ENCODE measurements around the gene PRR14L. TPM values are rescaled to one million over a fixed set of nuclear protein-coding genes. Genes with fewer than 3 reads are reported as not detected.
A peak's percentile ranks its signal among the peaks of the same experiment; 100 is the strongest.
"Not testable (repeated sequence)": the region's sequence is repeated elsewhere in the genome, so short reads cannot be mapped to it uniquely, and the experiment has no call there.

Gene PRR14L
- 32.2 TPM for polyA plus RNA-seq (ENCODE audit: insufficient read length)
- long read RNA-seq, donor 1, partial matches to known transcripts, result 5 of 5 reads
- long read RNA-seq, donor 1, other reads (novel, unspliced or antisense), result 0 of 5 reads
- long read RNA-seq, donor 2, partial matches to known transcripts, result 0 of 1 reads
- long read RNA-seq, donor 2, other reads (novel, unspliced or antisense), result 0 of 1 reads
- long read RNA-seq, donor 3, partial matches to known transcripts, result 0 of 1 reads
- long read RNA-seq, donor 3, other reads (novel, unspliced or antisense), result 0 of 1 reads
- long read RNA-seq, donor 4, result 0 reads
- long read RNA-seq, donor 5, result 0 reads
- long read RNA-seq, donor 6, result 0 reads
- long read RNA-seq, donor 7, result 0 reads
- long read RNA-seq, donor 8, result 0 reads

GRCh38 chr22:31749636-31750364 is at the start of gene PRR14L:
Gene PRR14L, minus strand, starts transcription at chr22:31750132. Its CDS starts 11,272 bp downstream, at chr22:31738860.
- peak; percentile 98 for DNase-seq

- not testable (repeated sequence) for DNase-seq
Measured at GRCh38 chr22:31799358-31799757, 49.4 kb upstream of the PRR14L start.

GRCh38 chr22:31790240-31790639 is 40.3 kb upstream of the PRR14L start:
- no peak for DNase-seq

GRCh38 chr22:31789803-31790202 is 39.9 kb upstream of the PRR14L start:
- no peak for DNase-seq

GRCh38 chr22:31776231-31776630 is 26.3 kb upstream of the PRR14L start:
- DNase-seq, result no peak

- DNase-seq, result no peak
Measured at GRCh38 chr22:31773416-31773815, 23.5 kb upstream of the PRR14L start.

GRCh38 chr22:31768422-31769059 is 18.6 kb upstream of the PRR14L start:
- DNase-seq, result no peak

- no peak for DNase-seq
Measured at GRCh38 chr22:31764785-31765184, 14.9 kb upstream of the PRR14L start.

GRCh38 chr22:31758860-31759259 is 8.9 kb upstream of the PRR14L start:
- DNase-seq, result not testable (repeated sequence)

- no peak for DNase-seq
Measured at GRCh38 chr22:31757265-31757664, 7.3 kb upstream of the PRR14L start.

- no peak for DNase-seq
Measured at GRCh38 chr22:31754813-31755212, 4.9 kb upstream of the PRR14L start.

- peak; percentile 97 for DNase-seq
Measured at GRCh38 chr22:31753634-31754501, 3.9 kb upstream of the PRR14L start, which contains the start of gene DEPDC5. Gene DEPDC5, plus strand, starts transcription at chr22:31754019. Its CDS starts 903 bp downstream, at chr22:31754922.

GRCh38 chr22:31753005-31753633 is 3.2 kb upstream of the PRR14L start:
- peak; percentile 56 for DNase-seq

GRCh38 chr22:31752096-31752847 is 2.3 kb upstream of the PRR14L start:
- DNase-seq, result no peak

GRCh38 chr22:31750365-31751284 is 693 bp upstream of the PRR14L start:
- DNase-seq, result no peak

GRCh38 chr22:31748490-31748889 is 1.4 kb downstream of the PRR14L start:
- DNase-seq, result no peak

- no peak for DNase-seq
Measured at GRCh38 chr22:31747441-31747840, 2.5 kb downstream of the PRR14L start.

GRCh38 chr22:31743871-31744270 is 6.1 kb downstream of the PRR14L start:
- no peak for DNase-seq

- DNase-seq, result no peak
Measured at GRCh38 chr22:31742682-31743081, 7.2 kb downstream of the PRR14L start.

Data from left kidney (tissue), 8 donors.